ENCODE results near the gene MBD6. TPM values are rescaled to one million over a fixed set of nuclear protein-coding genes. Genes with fewer than 3 reads are reported as not detected.

MBD6 gene
- total and polyA plus RNA-seq, 2 of the 13 experiments (the other 11 are each of a cell fraction or from before 2014, with no cell fraction given), result 4.1 to 5.9 TPM

DNA sequence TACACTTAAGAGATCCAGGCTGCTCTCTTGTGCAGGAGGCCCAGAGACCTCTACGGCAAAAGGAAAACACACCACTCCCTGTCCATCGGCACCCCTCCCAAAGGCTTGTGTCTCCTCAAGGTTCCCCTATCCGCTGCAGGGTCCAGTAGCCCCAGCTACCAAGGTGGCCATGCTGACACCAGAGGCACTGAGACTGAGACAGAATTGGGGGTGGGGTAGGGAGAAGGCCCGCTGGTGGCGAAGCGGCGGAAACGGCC, 2.9 kb upstream of the MBD6 start (continued):
- TF ChIP-seq, protein P1, sequence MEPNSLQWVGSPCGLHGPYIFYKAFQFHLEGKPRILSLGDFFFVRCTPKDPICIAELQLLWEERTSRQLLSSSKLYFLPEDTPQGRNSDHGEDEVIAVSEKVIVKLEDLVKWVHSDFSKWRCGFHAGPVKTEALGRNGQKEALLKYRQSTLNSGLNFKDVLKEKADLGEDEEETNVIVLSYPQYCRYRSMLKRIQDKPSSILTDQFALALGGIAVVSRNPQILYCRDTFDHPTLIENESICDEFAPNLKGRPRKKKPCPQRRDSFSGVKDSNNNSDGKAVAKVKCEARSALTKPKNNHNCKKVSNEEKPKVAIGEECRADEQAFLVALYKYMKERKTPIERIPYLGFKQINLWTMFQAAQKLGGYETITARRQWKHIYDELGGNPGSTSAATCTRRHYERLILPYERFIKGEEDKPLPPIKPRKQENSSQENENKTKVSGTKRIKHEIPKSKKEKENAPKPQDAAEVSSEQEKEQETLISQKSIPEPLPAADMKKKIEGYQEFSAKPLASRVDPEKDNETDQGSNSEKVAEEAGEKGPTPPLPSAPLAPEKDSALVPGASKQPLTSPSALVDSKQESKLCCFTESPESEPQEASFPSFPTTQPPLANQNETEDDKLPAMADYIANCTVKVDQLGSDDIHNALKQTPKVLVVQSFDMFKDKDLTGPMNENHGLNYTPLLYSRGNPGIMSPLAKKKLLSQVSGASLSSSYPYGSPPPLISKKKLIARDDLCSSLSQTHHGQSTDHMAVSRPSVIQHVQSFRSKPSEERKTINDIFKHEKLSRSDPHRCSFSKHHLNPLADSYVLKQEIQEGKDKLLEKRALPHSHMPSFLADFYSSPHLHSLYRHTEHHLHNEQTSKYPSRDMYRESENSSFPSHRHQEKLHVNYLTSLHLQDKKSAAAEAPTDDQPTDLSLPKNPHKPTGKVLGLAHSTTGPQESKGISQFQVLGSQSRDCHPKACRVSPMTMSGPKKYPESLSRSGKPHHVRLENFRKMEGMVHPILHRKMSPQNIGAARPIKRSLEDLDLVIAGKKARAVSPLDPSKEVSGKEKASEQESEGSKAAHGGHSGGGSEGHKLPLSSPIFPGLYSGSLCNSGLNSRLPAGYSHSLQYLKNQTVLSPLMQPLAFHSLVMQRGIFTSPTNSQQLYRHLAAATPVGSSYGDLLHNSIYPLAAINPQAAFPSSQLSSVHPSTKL (CRISPR knock-in tag; IDR thresholded peaks at IDR 0.05), result no peak
- TF ChIP-seq GLMP (CRISPR knock-in tag; IDR thresholded peaks at IDR 0.05; ENCODE audit: borderline replicate concordance) (no peak), ZNF747 (CRISPR knock-in tag; IDR thresholded peaks at IDR 0.05; ENCODE audit: borderline replicate concordance) (no peak), ZBTB8A (CRISPR knock-in tag; IDR thresholded peaks at IDR 0.05; ENCODE audit: borderline replicate concordance, low read depth) (no peak), CTCF (CRISPR knock-in tag; IDR thresholded peaks at IDR 0.05) (no peak; the same call in 1 of the 2 replicates), CHD2 (IDR thresholded peaks at IDR 0.05; ENCODE audit: low read depth, low read length) (no peak), ARNTL (CRISPR knock-in tag; IDR thresholded peaks at IDR 0.05) (no peak), ZNF543 (CRISPR knock-in tag; IDR thresholded peaks at IDR 0.05) (no peak), CHD4 (IDR thresholded peaks at IDR 0.05; ENCODE audit: borderline replicate concordance, low read length) (no peak), ZNF281 (CRISPR knock-in tag; IDR thresholded peaks at IDR 0.05; ENCODE audit: borderline replicate concordance) (no peak), ZNF563 (CRISPR knock-in tag; IDR thresholded peaks at IDR 0.05) (no peak), CEBPG (CRISPR knock-in tag; IDR thresholded peaks at IDR 0.05) (no peak), GPBP1L1 (CRISPR knock-in tag; IDR thresholded peaks at IDR 0.05) (no peak), NR2F2 (IDR thresholded peaks at IDR 0.05; ENCODE audit: borderline replicate concordance, low read depth) (no peak), ZNF570 (CRISPR knock-in tag; IDR thresholded peaks at IDR 0.05; ENCODE audit: borderline replicate concordance) (no peak), NFKBIZ (CRISPR knock-in tag; IDR thresholded peaks at IDR 0.05) (no peak), PRMT3 (CRISPR knock-in tag; IDR thresholded peaks at IDR 0.05; ENCODE audit: borderline replicate concordance, low read depth) (no peak), SAFB2 (CRISPR knock-in tag; IDR thresholded peaks at IDR 0.05; ENCODE audit: borderline replicate concordance, low read depth) (no peak)
- TF ChIP-seq, protein P2, sequence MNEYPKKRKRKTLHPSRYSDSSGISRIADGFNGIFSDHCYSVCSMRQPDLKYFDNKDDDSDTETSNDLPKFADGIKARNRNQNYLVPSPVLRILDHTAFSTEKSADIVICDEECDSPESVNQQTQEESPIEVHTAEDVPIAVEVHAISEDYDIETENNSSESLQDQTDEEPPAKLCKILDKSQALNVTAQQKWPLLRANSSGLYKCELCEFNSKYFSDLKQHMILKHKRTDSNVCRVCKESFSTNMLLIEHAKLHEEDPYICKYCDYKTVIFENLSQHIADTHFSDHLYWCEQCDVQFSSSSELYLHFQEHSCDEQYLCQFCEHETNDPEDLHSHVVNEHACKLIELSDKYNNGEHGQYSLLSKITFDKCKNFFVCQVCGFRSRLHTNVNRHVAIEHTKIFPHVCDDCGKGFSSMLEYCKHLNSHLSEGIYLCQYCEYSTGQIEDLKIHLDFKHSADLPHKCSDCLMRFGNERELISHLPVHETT (CRISPR knock-in tag; conservative IDR thresholded peaks at IDR 0.05), result no peak

Data from HepG2 (cell line).